ENCODE data around the gene NSRP1.
"Not testable (repeated sequence)": the region's sequence is repeated elsewhere in the genome, so short reads cannot be mapped to it uniquely, and the experiment has no call there.

The NSRP1 gene

DNA sequence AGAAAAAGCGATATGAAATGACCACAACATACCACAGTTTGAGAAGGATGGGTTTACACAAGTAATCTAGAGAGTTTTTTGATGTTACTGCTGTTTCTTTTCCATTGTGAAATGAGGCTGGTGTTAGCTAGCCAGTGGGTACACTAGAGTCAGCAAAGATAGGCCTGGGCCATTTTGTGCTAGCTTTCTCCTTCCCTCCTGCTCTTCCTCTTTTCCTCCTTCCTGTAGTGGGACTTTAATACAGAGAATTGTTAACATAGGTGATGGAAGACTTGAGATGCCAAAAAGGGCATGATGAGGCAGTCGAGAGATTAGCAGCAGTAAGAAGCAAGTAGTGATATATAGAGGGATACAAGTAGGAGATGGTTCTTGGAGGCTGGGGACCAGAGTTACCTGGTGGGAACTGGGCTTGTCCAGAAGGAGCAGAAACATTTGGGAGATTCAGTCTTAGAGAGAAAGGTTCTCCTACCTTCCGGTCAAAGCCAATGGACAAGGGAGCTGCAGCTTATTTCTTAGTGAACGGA lies 7.7 kb downstream of the NSRP1 start:
- DNase-seq (ENCODE audit: low read depth, low spot score) = no peak

- DNase-seq (ENCODE audit: low read depth, low spot score) = no peak
These were observed 13.5 kb downstream of the NSRP1 start for GRCh38 chr17:30130121-30130520.

GRCh38 chr17:30132615-30133014 lies 16.0 kb downstream of the NSRP1 start:
- no peak for DNase-seq (ENCODE audit: low read depth, low spot score)

DNA sequence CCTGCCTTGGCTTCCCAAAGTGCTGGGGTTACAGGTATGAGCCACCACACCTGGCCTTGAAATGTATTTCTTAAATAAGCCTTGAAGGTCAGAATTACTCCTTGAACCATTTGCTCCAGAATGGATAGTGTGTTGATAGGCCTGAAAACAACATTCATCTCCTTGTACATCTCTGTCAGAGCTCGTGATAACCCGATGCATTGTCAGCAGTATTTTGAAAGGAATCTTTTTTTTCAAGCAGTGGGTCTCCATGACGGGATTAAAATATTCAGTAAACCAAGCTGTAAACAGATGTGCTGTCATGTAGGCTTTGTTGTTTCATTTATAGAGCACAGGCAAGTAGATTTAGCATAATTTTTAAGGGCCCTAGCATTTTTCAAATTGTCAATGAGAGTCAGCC lies 16.6 kb downstream of the NSRP1 start:
- DNase-seq (ENCODE audit: low read depth, low spot score) = no peak

DNA sequence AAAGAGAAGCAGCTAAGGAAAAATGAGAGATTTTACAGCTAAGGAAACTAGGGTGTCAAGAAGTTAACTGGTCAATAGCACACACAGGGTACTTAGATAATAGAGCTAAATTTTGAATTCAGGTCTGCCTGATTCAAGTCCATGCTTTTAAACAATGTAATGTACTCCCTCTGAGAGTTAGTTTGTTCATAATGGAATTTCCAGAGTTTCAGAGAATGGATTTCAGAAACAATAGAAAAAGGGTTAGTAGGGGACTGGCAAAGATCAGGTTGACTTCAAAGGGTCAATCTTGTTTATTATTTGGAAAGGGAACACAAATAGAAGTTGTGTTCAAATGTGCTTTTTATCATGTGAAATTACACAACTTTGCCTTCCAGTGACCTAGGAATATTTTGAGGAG lies 17.9 kb downstream of the NSRP1 start:
- DNase-seq (ENCODE audit: low read depth, low spot score) = no peak

GRCh38 chr17:30137158-30137557 lies 20.5 kb downstream of the NSRP1 start:
- no peak for DNase-seq (ENCODE audit: low read depth, low spot score)

DNA sequence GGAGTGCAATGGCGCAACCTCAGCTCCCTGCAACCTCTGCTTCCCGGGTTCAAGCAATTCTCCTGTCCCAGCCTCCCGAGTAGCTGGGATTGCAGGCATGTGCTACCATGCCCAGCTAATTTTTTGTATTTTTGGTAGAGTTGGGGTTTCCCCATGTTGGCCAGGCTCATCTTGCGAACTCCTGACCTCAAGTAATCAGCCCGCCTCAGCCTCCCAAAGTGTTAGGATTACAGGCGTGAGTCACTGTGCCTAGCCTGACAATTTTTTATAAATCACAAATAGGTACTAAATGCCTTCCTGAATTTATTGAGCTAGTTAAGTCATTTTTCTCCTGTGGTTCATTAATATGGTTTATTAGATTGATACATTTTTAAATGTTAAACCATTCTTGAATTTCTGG lies 31.2 kb downstream of the NSRP1 start:
- not testable (repeated sequence) for DNase-seq (ENCODE audit: low read depth, low spot score)

GRCh38 chr17:30148376-30148775 lies 31.8 kb downstream of the NSRP1 start:
- DNase-seq (ENCODE audit: low read depth, low spot score) = no peak

DNA sequence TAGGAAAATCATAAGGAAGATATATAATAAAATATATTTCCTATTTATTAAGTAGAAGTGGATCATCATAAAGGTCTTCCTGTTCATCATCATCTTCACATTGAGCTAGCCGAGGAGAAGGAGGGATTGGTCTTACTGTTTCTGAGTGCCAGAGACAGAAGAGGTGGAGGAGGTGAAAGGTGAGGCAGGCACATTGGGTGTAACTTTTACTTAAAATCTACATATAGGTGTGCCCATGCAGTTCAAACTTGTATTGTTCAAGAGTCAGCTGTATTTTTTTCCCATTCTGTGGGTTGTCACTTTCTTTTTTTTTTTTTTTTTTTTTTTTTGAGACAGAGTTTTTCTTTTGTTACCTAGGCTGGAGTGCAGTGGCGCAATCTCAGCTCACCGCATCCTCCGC lies 34.9 kb downstream of the NSRP1 start:
- DNase-seq (ENCODE audit: low read depth, low spot score) = no peak

DNA sequence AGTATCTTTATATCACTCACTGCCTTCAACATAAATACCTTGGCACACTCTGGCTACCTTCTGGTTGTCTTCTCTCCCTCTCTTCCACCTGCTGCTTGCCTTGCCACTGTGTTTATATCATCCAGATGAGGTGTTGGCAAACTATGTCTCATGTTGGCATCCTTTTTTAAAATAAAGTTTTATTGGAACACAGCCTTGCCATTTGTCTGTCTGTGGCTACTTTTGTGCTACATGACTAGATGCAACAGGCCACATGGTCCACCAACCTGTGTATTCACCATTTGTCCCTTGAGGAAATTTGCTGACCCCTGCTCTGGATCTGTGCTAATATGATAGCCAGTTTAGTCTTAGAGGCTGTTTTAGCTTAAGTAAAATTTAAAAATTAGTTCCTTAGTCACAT lies 36.8 kb downstream of the NSRP1 start:
- DNase-seq (ENCODE audit: low read depth, low spot score) = no peak

- no peak for DNase-seq (ENCODE audit: low read depth, low spot score)
These were observed 38.8 kb downstream of the NSRP1 start for GRCh38 chr17:30155389-30155788.

DNA sequence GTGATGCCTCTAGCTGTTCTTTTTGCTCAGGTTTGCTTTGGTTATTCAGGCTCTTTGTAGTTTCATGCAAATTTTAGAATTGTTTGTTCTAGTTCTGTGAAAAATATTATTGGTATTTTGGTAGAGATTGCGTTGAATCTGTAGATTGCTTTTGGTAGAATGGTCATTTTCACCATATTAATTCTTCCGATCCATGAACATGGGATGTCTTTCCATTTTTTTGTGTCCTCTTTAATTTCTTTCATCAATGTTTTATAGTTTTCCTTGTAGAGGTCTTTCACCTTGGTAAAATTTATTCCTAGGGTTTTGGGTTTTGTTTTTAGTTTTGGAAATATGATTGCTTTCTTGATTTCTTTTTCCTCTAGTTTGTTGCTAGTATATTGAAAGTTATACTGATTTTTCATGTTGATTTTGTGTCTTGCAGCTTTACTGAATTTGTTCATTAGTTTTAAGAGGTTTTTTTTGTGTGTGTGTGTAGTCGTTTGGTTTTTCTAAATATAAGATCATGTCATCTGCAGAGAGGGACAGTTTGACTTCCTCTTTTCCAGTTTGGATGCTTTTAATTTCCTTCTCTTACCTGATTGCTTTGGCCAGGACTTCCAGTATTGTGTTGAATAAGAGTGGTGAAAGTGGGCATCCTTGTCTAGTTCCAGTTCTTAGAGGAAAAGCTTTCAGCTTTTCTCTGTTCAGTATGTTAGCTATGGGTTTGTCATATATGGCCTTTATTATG lies 42.4 kb downstream of the NSRP1 start:
- DNase-seq (ENCODE audit: low read depth, low spot score) = no peak

DNA sequence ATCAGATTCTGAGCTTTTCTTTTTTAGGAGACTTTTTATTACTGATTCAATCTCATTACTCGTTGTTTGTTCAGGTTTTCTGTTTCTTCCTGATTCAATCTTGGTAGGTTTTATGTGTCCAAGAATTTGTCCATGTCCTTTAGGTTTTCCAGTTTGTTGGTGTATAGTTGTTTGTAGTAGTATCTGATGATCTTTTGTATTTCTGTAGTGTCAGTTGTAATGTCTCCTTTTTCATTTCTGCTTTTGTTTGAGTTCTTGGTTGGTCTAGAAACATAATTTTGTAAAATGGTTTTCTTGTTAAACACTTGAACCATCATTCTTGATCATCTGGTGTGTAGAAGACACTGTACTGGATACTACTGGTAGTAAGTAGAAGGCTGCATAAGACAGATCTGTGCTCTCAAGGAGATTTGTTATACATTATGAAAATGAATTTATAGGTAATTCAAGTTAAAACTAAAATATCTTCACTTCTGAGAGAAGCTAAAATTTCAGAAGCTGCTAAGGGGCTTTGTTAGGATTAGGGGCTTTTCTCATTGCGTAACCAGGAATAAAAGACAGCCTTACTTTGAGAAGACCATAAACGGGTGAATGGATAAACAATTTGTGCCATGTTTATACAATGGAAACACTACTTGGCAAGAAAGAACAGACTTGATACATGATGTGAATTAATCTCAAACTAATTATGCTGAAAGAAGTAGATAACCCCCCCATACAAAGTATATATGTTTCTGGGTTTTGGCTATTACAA lies 44.0 kb downstream of the NSRP1 start:
- DNase-seq (ENCODE audit: low read depth, low spot score) = no peak

DNA sequence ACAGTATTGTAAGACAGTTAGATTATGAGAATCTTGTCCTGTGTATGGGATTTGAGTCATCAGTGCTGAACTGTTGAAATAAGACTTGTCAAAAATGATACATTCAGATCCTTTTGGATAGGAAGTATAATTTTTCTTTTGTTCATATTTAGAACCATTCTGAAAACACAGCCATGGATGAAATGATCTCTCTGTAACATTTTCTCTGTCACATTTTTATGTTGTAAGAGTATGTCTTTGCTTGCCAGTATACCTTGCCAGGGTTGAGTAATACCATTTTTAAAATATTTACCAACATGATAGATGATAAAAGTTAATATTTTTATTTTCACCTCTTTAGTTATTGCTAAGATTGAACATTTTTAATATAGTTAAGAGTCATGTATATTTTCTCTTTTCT lies 45.0 kb downstream of the NSRP1 start:
- DNase-seq (ENCODE audit: low read depth, low spot score) = no peak

DNA sequence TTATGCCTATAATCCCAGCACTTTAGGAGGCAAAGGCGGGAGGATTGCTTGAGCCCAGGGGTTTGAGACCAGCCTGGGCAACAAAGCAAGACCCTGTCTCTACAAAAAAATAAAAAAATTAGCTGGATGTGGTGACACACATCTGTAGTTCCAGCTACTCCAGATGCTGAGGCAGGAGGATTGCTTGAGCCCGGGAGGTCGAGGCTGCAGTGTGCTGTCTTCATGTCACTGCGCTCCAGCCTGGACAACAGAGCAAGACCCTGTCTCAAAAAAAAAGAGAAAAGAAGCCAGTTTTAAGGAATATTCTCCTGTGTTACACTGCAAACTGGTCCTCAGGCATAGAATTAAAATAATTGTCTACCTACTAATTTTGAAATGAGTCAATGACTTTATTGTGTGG lies 47.9 kb downstream of the NSRP1 start:
- no peak for DNase-seq (ENCODE audit: low read depth, low spot score)

- no peak for DNase-seq (ENCODE audit: low read depth, low spot score)
These were observed 48.5 kb downstream of the NSRP1 start for GRCh38 chr17:30165147-30165546.

DNA sequence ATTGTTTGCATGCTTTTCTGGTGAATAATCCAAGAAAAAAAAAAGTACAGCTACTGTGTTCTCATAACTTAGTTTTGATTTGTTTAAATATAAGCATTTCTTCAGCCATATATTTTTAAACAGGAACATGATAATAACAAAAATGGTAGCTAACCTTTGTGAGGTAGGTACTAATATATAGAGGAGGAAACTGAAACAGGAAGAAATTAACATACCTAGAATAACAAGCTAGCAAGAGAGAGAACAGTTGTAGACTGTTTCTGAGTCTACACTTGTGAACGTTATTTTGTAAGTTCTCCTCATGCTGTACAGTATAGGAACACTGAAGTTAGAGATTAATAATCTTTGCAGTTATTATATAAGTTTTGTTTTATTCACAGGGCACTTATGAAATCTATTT lies 49.3 kb downstream of the NSRP1 start:
- DNase-seq (ENCODE audit: low read depth, low spot score) = no peak

DNA sequence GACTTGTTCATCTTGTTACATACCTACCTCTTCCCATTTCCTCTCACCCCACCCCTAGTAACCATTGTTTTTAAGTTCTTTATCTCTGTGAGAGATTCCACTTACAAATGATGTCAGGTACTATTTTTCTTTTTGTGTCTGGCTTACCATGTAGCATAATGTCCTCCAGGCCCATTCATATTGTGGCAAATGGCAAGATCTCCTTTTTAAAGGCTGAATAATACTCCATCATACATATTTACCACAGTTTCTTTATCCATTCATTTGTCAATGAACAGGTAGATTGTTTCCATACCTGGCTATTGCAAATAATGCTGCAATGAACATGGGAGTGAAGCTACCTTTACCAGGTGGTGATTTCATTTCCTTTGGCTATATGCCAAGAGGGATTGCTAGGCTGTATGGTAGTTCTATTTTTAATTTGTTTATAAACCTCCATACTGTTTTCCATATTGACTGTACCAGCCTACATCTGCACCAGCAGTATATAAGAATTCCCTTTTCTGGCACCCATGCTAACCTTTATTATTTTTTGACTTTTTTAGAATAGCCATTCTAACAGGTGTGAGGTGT lies 53.9 kb downstream of the NSRP1 start:
- no peak for DNase-seq (ENCODE audit: low read depth, low spot score)

GRCh38 chr17:30172560-30172959 lies 55.9 kb downstream of the NSRP1 start:
- no peak for DNase-seq (ENCODE audit: low read depth, low spot score)

DNA sequence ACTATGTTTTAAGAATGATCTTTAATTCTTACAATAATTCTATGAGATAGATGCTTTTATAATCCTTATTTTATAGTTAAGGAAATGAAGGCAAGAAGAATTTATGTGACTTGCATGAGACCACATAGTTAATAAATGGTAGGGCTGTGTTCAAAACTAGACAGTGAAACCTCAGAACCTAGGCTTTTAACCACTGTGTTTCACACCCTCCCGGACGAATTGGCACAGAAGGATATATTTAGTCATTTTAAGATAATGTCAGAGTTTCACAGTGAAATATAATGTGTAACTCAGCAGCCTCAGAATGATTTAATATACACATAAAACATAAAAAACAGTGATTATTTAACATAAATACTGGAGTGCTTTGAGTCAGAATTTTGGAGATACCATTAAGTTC lies 57.0 kb downstream of the NSRP1 start:
- DNase-seq (ENCODE audit: low read depth, low spot score) = no peak

- no peak for DNase-seq (ENCODE audit: low read depth, low spot score)
These were observed 57.9 kb downstream of the NSRP1 start for GRCh38 chr17:30174556-30174955.

DNA sequence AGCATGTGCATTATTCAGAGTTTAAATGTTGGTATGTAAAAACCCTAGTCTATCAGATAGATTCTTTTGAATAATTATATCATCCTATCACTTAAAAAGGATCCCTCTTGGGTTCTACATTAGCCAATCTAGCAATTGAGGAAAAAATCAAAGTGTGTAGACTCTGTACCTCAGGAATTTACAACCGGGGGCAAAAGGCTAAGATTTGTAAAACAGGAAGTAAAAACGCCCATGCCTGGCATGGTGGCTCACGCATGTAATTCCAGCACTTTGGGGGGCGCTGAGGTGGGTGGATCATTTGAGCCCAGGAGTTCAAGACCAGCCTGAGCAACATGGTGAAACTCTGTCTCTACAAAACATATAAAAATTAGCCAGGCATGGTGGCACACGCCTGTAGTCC lies 60.2 kb downstream of the NSRP1 start:
- DNase-seq (ENCODE audit: low read depth, low spot score) = no peak

DNA sequence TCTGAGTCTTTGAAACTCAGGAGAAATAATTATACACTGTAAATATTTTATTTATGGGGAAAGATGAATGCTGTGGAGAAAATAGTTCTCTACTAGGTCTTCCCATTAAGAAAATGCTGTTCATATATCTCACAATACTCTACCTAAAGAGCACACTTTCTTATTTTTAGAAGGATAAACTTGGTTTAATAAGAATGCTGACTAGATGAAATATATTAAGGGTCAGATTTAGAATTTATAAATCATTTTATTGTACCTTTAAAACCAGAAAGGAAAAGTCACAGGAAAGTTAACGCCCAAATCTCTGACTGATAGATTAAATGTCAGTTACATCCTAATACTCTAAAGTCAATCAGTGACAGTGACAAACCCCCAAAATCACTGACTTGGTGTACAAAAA lies 70.1 kb downstream of the NSRP1 start:
- DNase-seq (ENCODE audit: low read depth, low spot score) = no peak
